Activated naive CD4-positive, alpha-beta T cell treated with anti-CD3 and anti-CD28 coated beads for 36 hours (primary cell): ENCODE results near the gene LTB. TPM values are rescaled to one million over a fixed set of nuclear protein-coding genes. Genes with fewer than 3 reads are reported as not detected.
A peak's percentile ranks its signal among the peaks of the same experiment; 100 is the strongest.

Experiments used
- CTCF ChIA-PET: fragments of 350-600 bp; sonication (Branson Sonifier 250); formaldehyde crosslinking; loops from one replicate; lab custom pipeline; 2021; ENCODE audit warnings: antibody characterized with exemption; lab: Charles Lee
- DNase-seq: peaks from one replicate; pipeline ENCODE4 v3.0.0-alpha.2; 2020
- H3K27ac Mint-ChIP-seq: one replicate; pipeline ENCODE4 v1.8.0; 2021; ENCODE audit warnings: mild to moderate bottlenecking, mixed read lengths
- H3K27me3 Mint-ChIP-seq: one replicate; pipeline ENCODE4 v1.8.0; 2021; ENCODE audit warnings: low read depth, mixed read lengths
- H3K36me3 Mint-ChIP-seq: one replicate; pipeline ENCODE4 v1.8.0; 2021; ENCODE audit warnings: low read depth, mixed read lengths
- H3K4me1 Mint-ChIP-seq: one replicate; pipeline ENCODE4 v1.8.0; 2021; ENCODE audit warnings: low read depth, mixed read lengths
- H3K4me3 Mint-ChIP-seq: one replicate; pipeline ENCODE4 v1.8.0; 2021; ENCODE audit warnings: mild to moderate bottlenecking, moderate library complexity, mixed read lengths
- H3K9me3 Mint-ChIP-seq: one replicate; pipeline ENCODE4 v1.8.0; 2021; ENCODE audit warnings: mixed read lengths
- intact Hi-C: fragments of 100-400 bp; cut with micrococcal nuclease; formaldehyde crosslinking; loops from one replicate; pipeline ENCODE4 v1.15.1; 2023
- total RNA-seq, 2 experiments: library from RNA; stranded (reverse); gene quantifications; one replicate each; pipeline ENCODE4 v1.2.3, GENCODE V29; 2021

Gene LTB
- total RNA-seq, 2 experiments from 2014 or later: 50.5 to 52.3 TPM

- Mint-ChIP-seq H3K4me3 (peak overlapping the region; percentile 94), H3K27me3 (no peaks in the 10 kb centered on the region), H3K36me3 (peaks cover 44% of the 10 kb centered on the region), H3K27ac (peak overlapping the region; percentile 97), H3K9me3 (no peaks in the 10 kb centered on the region), H3K4me1 (peaks cover 66% of the 10 kb centered on the region)
- CTCF ChIA-PET: interaction anchor here (0.9 to 19.5 kb wide), 5 partner anchors 8 to 79 kb away, joined by 6 to 618 read pairs (median 78); partner anchors contain the start of genes ATP6V1G2, DDX39B, LST1 and LTB
- DNase-seq: no peak
- intact Hi-C loops: loop anchor here (2.0 to 10.0 kb wide), 2 partner anchors 253 to 1059 kb away; partner anchors contain the start of gene HSPA1B
Observed at GRCh38 chr6:31573239-31574105, 8.8 kb downstream of the LTB start.

GRCh38 chr6:31572041-31572911 is 9.9 kb downstream of the LTB start, which contains the start of gene LTA:
TSS of gene LTA (plus strand) at chr6:31572289. CDS start at chr6:31572743, 454 bp downstream.
- Mint-ChIP-seq H3K27ac (peak within 1 kb of the TSS; percentile 97), H3K4me1 (peaks cover 74% of the 10 kb centered on the region), H3K4me3 (peak within 1 kb of the TSS; percentile 94), H3K27me3 (no peaks in the 10 kb centered on the region), H3K36me3 (peaks cover 35% of the 10 kb centered on the region), H3K9me3 (no peaks in the 10 kb centered on the region)
- CTCF ChIA-PET: interaction anchor here (1.9 to 19.5 kb wide), 5 partner anchors 13 to 23 kb away, joined by 11 to 618 read pairs (median 78); partner anchors contain the start of genes ATP6V1G2, DDX39B, LST1 and LTB
- intact Hi-C loops: loop anchor here (1.0 to 10.0 kb wide), 4 partner anchors 8 to 1057 kb away; partner anchors contain the start of gene HSPA1B
- DNase-seq: peak; percentile 88

GRCh38 chr6:31569861-31570536 is 12.2 kb downstream of the LTB start:
- CTCF ChIA-PET: interaction anchor here (0.7 to 4.5 kb wide), 9 partner anchors 10 to 78 kb away, joined by 3 to 47 read pairs (median 8); partner anchors contain the start of genes LST1, LTB and NFKBIL1
- H3K4me1 Mint-ChIP-seq: peaks cover 82% of the 10 kb centered on the region
- peaks cover 15% of the 10 kb centered on the region for H3K36me3 Mint-ChIP-seq
- intact Hi-C loops: loop anchor here (10.0 kb wide), 1 partner anchor 1055 kb away; no protein-coding TSS in a partner anchor
- H3K4me3 Mint-ChIP-seq: no peak overlapping the region
- no peak for DNase-seq
- no peaks in the 10 kb centered on the region for H3K27me3 Mint-ChIP-seq
- H3K27ac Mint-ChIP-seq: peak overlapping the region; percentile 61
- H3K9me3 Mint-ChIP-seq: no peaks in the 10 kb centered on the region

GRCh38 chr6:31568537-31568961 is 13.7 kb downstream of the LTB start:
- Mint-ChIP-seq H3K9me3 (no peaks in the 10 kb centered on the region), H3K27ac (peak overlapping the region; percentile 83), H3K27me3 (no peaks in the 10 kb centered on the region), H3K36me3 (peaks cover 16% of the 10 kb centered on the region), H3K4me1 (peaks cover 76% of the 10 kb centered on the region), H3K4me3 (peak overlapping the region; percentile 34)
- CTCF ChIA-PET: interaction anchor here (1.0 to 4.5 kb wide), 4 partner anchors 9 to 29 kb away, joined by 3 to 47 read pairs (median 22); partner anchors contain the start of genes LST1 and LTB
- peak; percentile 85 for DNase-seq
- intact Hi-C loops: loop anchor here (1.0 kb wide), 5 partner anchors 8 to 52 kb away; partner anchors contain the start of genes NFKBIL1 and PRRC2A

- Mint-ChIP-seq H3K9me3 (no peaks in the 10 kb centered on the region), H3K4me1 (peaks cover 75% of the 10 kb centered on the region), H3K36me3 (peaks cover 8% of the 10 kb centered on the region), H3K27me3 (no peaks in the 10 kb centered on the region), H3K4me3 (peak overlapping the region; percentile 34), H3K27ac (peak overlapping the region; percentile 83)
- peak; percentile 25 for DNase-seq
- intact Hi-C loops: loop anchor here (1.0 kb wide), 5 partner anchors 7 to 53 kb away; partner anchors contain the start of genes NFKBIL1 and PRRC2A
- CTCF ChIA-PET: interaction anchor here (0.7 to 4.5 kb wide), 8 partner anchors 10 to 202 kb away, joined by 3 to 47 read pairs (median 5); partner anchors contain the start of genes LST1 and LTB
Observed at GRCh38 chr6:31567531-31568370, 14.5 kb downstream of the LTB start.

GRCh38 chr6:31560697-31561058 is 21.5 kb downstream of the LTB start:
- H3K9me3 Mint-ChIP-seq: no peaks in the 10 kb centered on the region
- peaks cover 85% of the 10 kb centered on the region for H3K4me1 Mint-ChIP-seq
- DNase-seq: no peak
- CTCF ChIA-PET: interaction anchor here (0.6 to 22.5 kb wide), 4 partner anchors 10 to 522 kb away, joined by 3 to 442 read pairs (median 9); partner anchors contain the start of genes LST1, LTB, NFKBIL1 and TNF
- H3K27ac Mint-ChIP-seq: peak overlapping the region; percentile 92
- H3K4me3 Mint-ChIP-seq: peak overlapping the region; percentile 60
- intact Hi-C loops: loop anchor here (1.0 kb wide), 1 partner anchor 8 kb away; no protein-coding TSS in a partner anchor
- peaks cover 36% of the 10 kb centered on the region for H3K36me3 Mint-ChIP-seq
- no peaks in the 10 kb centered on the region for H3K27me3 Mint-ChIP-seq

- Mint-ChIP-seq H3K27ac (peak overlapping the region; percentile 92), H3K9me3 (no peaks in the 10 kb centered on the region), H3K36me3 (peaks cover 36% of the 10 kb centered on the region), H3K4me1 (peaks cover 80% of the 10 kb centered on the region), H3K27me3 (no peaks in the 10 kb centered on the region), H3K4me3 (peak overlapping the region; percentile 60)
- peak; percentile 85 for DNase-seq
- CTCF ChIA-PET: interaction anchor here (0.5 to 22.5 kb wide), 6 partner anchors 11 to 523 kb away, joined by 3 to 442 read pairs (median 9); partner anchors contain the start of genes LST1, LTB, NFKBIL1 and TNF
- intact Hi-C loops: loop anchor here (1.0 kb wide), 2 partner anchors 8 to 12 kb away; partner anchors contain the start of gene LTA
Observed at GRCh38 chr6:31559958-31560696, 22.1 kb downstream of the LTB start.

GRCh38 chr6:31559606-31559957 is 22.6 kb downstream of the LTB start:
- Mint-ChIP-seq H3K4me3 (peak overlapping the region; percentile 60), H3K4me1 (peaks cover 78% of the 10 kb centered on the region), H3K27ac (peak overlapping the region; percentile 92), H3K36me3 (peaks cover 36% of the 10 kb centered on the region), H3K9me3 (no peaks in the 10 kb centered on the region), H3K27me3 (no peaks in the 10 kb centered on the region)
- CTCF ChIA-PET: interaction anchor here (1.0 to 22.5 kb wide), 5 partner anchors 9 to 41 kb away, joined by 3 to 442 read pairs (median 11); partner anchors contain the start of genes LST1, LTB and TNF
- intact Hi-C loops: loop anchor here (1.0 kb wide), 1 partner anchor 13 kb away; the partner anchor contains the start of gene LTA
- DNase-seq: no peak

GRCh38 chr6:31558631-31559500 is 23.4 kb downstream of the LTB start:
- Mint-ChIP-seq H3K27me3 (no peaks in the 10 kb centered on the region), H3K9me3 (no peaks in the 10 kb centered on the region), H3K4me3 (peak overlapping the region; percentile 60), H3K4me1 (peaks cover 80% of the 10 kb centered on the region), H3K36me3 (peaks cover 35% of the 10 kb centered on the region), H3K27ac (peak overlapping the region; percentile 92)
- CTCF ChIA-PET: interaction anchor here (1.0 to 22.5 kb wide), 5 partner anchors 10 to 41 kb away, joined by 3 to 442 read pairs (median 11); partner anchors contain the start of genes LST1, LTB and TNF
- intact Hi-C loops: loop anchor here (1.0 kb wide), 1 partner anchor 13 kb away; the partner anchor contains the start of gene LTA
- DNase-seq: peak; percentile 83
